C4-2B (cell line): ENCODE results near the gene GTPBP3.

Source experiments
- CTCF ChIP-seq: fragments of 450-650 bp; conservative IDR thresholded peaks from 2 replicates; pipeline ENCODE4 v1.5.1; 2017; ENCODE audit warnings: mild to moderate bottlenecking
- ZFX ChIP-seq: fragments of 450-650 bp; IDR thresholded peaks from 2 replicates; pipeline ENCODE4 v1.6.1; 2017

GRCh38 chr19:17370026-17370587 lies 32.8 kb downstream of the GTPBP3 start:
- TF ChIP-seq CTCF (no peak), ZFX (no peak)
